Keratinocyte (primary cell): ENCODE results near the gene SERPINB5. TPM values are rescaled to one million over a fixed set of nuclear protein-coding genes. Genes with fewer than 3 reads are reported as not detected.

ENCODE experiments used
- DNase-seq: peaks from one replicate; pipeline ENCODE4 v3.0.0-alpha.2; 2011; ENCODE audit warnings: low read depth, missing footprints, low spot score
- FAIRE-seq: peaks from 2 replicates; lab custom pipeline; 2011; peaks lifted over from hg19 to GRCh38; lab: Jason Lieb, UNC
- H2AFZ ChIP-seq: 2 replicates; pipeline ENCODE4 v1.6.0; 2012; ENCODE audit warnings: low read length, control low read depth, inconsistent platforms; ENCODE audit not compliant: control insufficient read depth
- H3K27ac ChIP-seq: 2 replicates; pipeline ENCODE4 v1.5.1; 2011; ENCODE audit warnings: low read length; ENCODE audit not compliant: control insufficient read depth, insufficient read depth
- H3K27me3 ChIP-seq: 3 replicates; pipeline ENCODE4 v1.6.0; 2011; ENCODE audit warnings: low read length; ENCODE audit not compliant: control insufficient read depth, insufficient read depth; ENCODE audit errors: extremely low read depth
- H3K36me3 ChIP-seq, 2 experiments: 2 replicates in 1 of 2; 3 replicates in 1 of 2; pipeline ENCODE4 v1.5.1; 2011; ENCODE audit warnings: low read length in 2 of 2, mild to moderate bottlenecking in 1 of 2; ENCODE audit not compliant: control insufficient read depth in 2 of 2, insufficient read depth in 2 of 2; ENCODE audit errors: extremely low read depth in 1 of 2
- H3K4me1 ChIP-seq: 3 replicates; pipeline ENCODE4 v1.5.1; 2011; ENCODE audit warnings: low read length; ENCODE audit not compliant: control insufficient read depth, insufficient read depth; ENCODE audit errors: extremely low read depth
- H3K4me2 ChIP-seq: 3 replicates; pipeline ENCODE4 v1.6.0; 2011; ENCODE audit warnings: low read depth, low read length; ENCODE audit not compliant: control insufficient read depth, insufficient read depth; ENCODE audit errors: extremely low read depth
- H3K4me3 ChIP-seq, 3 experiments: fragments of 200-600 bp in 1 of 3; sonication (generic) in 1 of 3; 2 replicates in 2 of 3; 3 replicates in 1 of 3; pipeline ENCODE4 v1.5.1; 2011 to 2016; ENCODE audit warnings: low read length in 3 of 3, mild to moderate bottlenecking in 3 of 3, control low read depth in 2 of 3, inconsistent platforms in 1 of 3, low read depth in 1 of 3, mixed read lengths in 1 of 3, mixed run types in 1 of 3, moderate library complexity in 1 of 3; ENCODE audit not compliant: control insufficient read depth in 2 of 3, insufficient read depth in 2 of 3; ENCODE audit errors: extremely low read depth in 1 of 3
- H3K79me2 ChIP-seq: 2 replicates; pipeline ENCODE4 v1.6.0; 2012; ENCODE audit warnings: low read length; ENCODE audit not compliant: control insufficient read depth, insufficient read depth
- H3K9ac ChIP-seq: 3 replicates; pipeline ENCODE4 v1.6.0; 2011; ENCODE audit warnings: low read length; ENCODE audit not compliant: control insufficient read depth, insufficient read depth; ENCODE audit errors: extremely low read depth
- H3K9me1 ChIP-seq: 3 replicates; pipeline ENCODE4 v1.6.0; 2011; ENCODE audit warnings: low read length; ENCODE audit not compliant: control insufficient read depth, insufficient read depth; ENCODE audit errors: extremely low read depth
- H3K9me3 ChIP-seq: 2 replicates; pipeline ENCODE4 v1.5.1; 2012; ENCODE audit warnings: low read depth, low read length; ENCODE audit not compliant: control insufficient read depth
- H4K20me1 ChIP-seq: 3 replicates; pipeline ENCODE4 v1.6.0; 2011; ENCODE audit warnings: low read length; ENCODE audit not compliant: control insufficient read depth, insufficient read depth; ENCODE audit errors: extremely low read depth
- CTCF ChIP-seq, 3 experiments: IDR thresholded peaks in 1 of 3; conservative IDR thresholded peaks in 1 of 3; optimal IDR thresholded peaks in 1 of 3; 2 replicates in 2 of 3; 3 replicates in 1 of 3; pipeline versions ENCODE3 to v1.5.1; 2011; ENCODE audit warnings: low read length in 3 of 3, mild to moderate bottlenecking in 3 of 3, moderate library complexity in 2 of 3, control low read depth in 1 of 3, inconsistent platforms in 1 of 3; ENCODE audit not compliant: insufficient read depth in 2 of 3; ENCODE audit errors: extremely low read depth in 1 of 3
- EZH2 ChIP-seq: IDR thresholded peaks from one replicate; pipeline ENCODE4 v1.6.1; 2012; ENCODE audit warnings: inconsistent platforms, mild to moderate bottlenecking, low read length, moderate library complexity
- dilution Hi-C: fragments of 300-500 bp; cut with MboI; formaldehyde crosslinking; loops from one replicate; pipeline ENCODE4 v1.7.0; 2020; ENCODE audit warnings: low sequenced_read_pairs; ENCODE audit not compliant: extremely low pct_ligation_motif_present
- polyA plus RNA-seq, 5 experiments: library from polyadenylated mRNA; depleted of rRNA in 3 of 5; stranded (reverse) in 3 of 5; stranded (forward) in 1 of 5; unstranded in 1 of 5; fragments of >200 nt; gene quantifications; 1 replicate in 1 of 5; 2 replicates in 3 of 5; 3 replicates in 1 of 5; pipeline versions ENCODE4 v1.2.1 to v1.2.3, GENCODE V29; 2011 to 2012; ENCODE audit warnings: missing spikeins in 2 of 5, low read depth in 1 of 5, low replicate concordance in 1 of 5

SERPINB5 gene
- polyA plus RNA-seq, 1 donor (not counting 4 experiments of a cell fraction or from before 2014, with no cell fraction given) = 833 TPM

DNA sequence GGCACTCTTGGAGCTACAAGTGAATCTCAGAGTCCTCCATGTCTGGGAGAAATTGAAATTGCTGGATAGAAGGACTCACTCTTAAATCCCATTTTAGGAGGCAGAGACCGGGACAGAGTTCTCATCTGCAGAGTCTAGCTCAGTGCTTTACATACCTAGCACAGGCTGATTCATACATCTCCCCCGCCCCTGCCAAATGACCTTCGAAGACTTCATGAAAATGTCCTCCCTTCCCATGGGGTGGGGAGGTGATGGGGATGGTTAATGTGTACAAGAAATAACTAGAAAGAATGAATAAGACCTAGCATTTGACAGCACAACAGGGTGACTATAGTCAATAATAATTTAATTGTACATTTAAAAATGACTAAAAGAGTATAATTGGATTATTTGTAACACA, 8.2 kb upstream of the SERPINB5 start:
- no peaks in the 10 kb centered on the region for H3K9me3 ChIP-seq
- H3K4me3 ChIP-seq = no peak overlapping the region
- no peaks in the 10 kb centered on the region for H3K79me2 ChIP-seq
- H3K27ac ChIP-seq = no peak overlapping the region
- no peak overlapping the region for H3K9ac ChIP-seq
- H3K4me1 ChIP-seq = peaks cover 35% of the 10 kb centered on the region
- dilution Hi-C loops = no loop called here
- H3K27me3 ChIP-seq = no peaks in the 10 kb centered on the region
- no peak for DNase-seq
- H2AFZ ChIP-seq = no peak overlapping the region
- FAIRE-seq = no peak
- H3K9me1 ChIP-seq = no peaks in the 10 kb centered on the region
- no peak overlapping the region for H3K4me2 ChIP-seq
- TF ChIP-seq EZH2 (no peak), CTCF (optimal IDR thresholded peaks at IDR 0.05 in 1 of 3, IDR thresholded peaks at IDR 0.05 in 1 of 3, conservative IDR thresholded peaks at IDR 0.05 in 1 of 3; ENCODE audit: extremely low read depth in 1 of 3, insufficient read depth in 2 of 3, low read length in 3 of 3) (no peak)
- no peaks in the 10 kb centered on the region for H4K20me1 ChIP-seq
- no peaks in the 10 kb centered on the region for H3K36me3 ChIP-seq

GRCh38 chr18:63470751-63471150, 6.0 kb upstream of the SERPINB5 start:
- TF ChIP-seq EZH2 (no peak), CTCF (optimal IDR thresholded peaks at IDR 0.05 in 1 of 3, IDR thresholded peaks at IDR 0.05 in 1 of 3, conservative IDR thresholded peaks at IDR 0.05 in 1 of 3; ENCODE audit: extremely low read depth in 1 of 3, insufficient read depth in 2 of 3, low read length in 3 of 3) (no peak)

More at GRCh38 chr18:63470751-63471150, 6.0 kb upstream of the SERPINB5 start:
- Histone ChIP-seq H3K4me2 (peak overlapping the region; percentile 73), H3K4me1 (peaks cover 41% of the 10 kb centered on the region), H3K79me2 (peaks cover under 1% of the 10 kb centered on the region), H3K27ac (peak overlapping the region; percentile 99), H3K36me3 (no peaks in the 10 kb centered on the region), H3K4me3 (peak overlapping the region in 1 of 3 experiments; percentile 23), H3K9me1 (no peaks in the 10 kb centered on the region), H4K20me1 (no peaks in the 10 kb centered on the region), H2AFZ (peak overlapping the region; percentile 66), H3K9me3 (no peaks in the 10 kb centered on the region), H3K27me3 (no peaks in the 10 kb centered on the region), H3K9ac (peak overlapping the region; percentile 85)
- DNase-seq (peak; percentile 76), FAIRE-seq (peak; percentile 99)
- dilution Hi-C loops = no loop called here
